Ammon's horn (tissue), 1 donor: ENCODE results near the gene SDR39U1.
A peak's percentile ranks its signal among the peaks of the same experiment; 100 is the strongest.
"Not testable (repeated sequence)": the region's sequence is repeated elsewhere in the genome, so short reads cannot be mapped to it uniquely, and the experiment has no call there.

Source experiments
- DNase-seq: peaks from one replicate; pipeline ENCODE4 v3.0.0-alpha.2; 2016; ENCODE audit warnings: low spot score

The SDR39U1 gene, protein sequence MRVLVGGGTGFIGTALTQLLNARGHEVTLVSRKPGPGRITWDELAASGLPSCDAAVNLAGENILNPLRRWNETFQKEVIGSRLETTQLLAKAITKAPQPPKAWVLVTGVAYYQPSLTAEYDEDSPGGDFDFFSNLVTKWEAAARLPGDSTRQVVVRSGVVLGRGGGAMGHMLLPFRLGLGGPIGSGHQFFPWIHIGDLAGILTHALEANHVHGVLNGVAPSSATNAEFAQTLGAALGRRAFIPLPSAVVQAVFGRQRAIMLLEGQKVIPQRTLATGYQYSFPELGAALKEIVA

DNA sequence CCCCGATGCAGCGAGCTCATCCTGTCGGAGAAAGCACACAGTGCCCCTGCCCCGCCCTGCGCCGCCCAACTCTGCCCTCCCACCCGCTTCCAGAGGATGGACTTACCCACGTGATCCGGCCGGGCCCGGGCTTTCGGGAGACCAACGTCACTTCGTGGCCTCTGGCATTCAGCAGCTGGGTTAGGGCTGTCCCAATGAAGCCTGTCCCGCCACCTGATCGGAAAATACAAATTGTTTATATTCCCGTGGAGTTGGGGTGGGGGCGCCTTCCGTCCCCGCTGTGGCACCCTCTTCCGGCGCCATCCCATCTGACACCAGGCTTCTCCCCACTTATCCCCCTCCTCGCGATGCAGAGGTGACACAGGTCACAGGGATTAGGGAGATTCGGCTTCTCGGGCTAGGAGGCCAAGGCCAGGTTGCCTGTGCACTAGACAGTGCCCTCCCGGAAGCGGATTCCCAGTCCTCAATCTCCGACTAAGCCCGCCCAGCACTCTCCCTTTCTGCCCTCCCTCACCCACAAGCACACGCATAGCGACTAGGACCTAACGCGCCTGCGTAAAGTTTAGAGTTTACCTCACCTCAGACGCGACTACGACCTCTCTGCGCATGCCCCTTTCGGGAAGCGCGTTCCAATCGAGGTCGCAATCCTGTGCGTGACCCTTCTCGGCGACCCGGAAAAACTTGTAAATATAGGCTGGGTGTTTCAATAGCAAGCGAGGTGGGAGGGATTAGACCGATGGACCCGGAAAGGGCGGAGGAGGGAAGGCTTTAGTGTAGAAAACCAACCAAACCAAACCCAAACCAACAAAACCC is at the start of gene SDR39U1:
Gene SDR39U1, minus strand, starts transcription at position 537 of the 813 bp plus-strand sequence. Its CDS starts 7 bp downstream, at position 530.
- DNase-seq = peak; percentile 99

DNA sequence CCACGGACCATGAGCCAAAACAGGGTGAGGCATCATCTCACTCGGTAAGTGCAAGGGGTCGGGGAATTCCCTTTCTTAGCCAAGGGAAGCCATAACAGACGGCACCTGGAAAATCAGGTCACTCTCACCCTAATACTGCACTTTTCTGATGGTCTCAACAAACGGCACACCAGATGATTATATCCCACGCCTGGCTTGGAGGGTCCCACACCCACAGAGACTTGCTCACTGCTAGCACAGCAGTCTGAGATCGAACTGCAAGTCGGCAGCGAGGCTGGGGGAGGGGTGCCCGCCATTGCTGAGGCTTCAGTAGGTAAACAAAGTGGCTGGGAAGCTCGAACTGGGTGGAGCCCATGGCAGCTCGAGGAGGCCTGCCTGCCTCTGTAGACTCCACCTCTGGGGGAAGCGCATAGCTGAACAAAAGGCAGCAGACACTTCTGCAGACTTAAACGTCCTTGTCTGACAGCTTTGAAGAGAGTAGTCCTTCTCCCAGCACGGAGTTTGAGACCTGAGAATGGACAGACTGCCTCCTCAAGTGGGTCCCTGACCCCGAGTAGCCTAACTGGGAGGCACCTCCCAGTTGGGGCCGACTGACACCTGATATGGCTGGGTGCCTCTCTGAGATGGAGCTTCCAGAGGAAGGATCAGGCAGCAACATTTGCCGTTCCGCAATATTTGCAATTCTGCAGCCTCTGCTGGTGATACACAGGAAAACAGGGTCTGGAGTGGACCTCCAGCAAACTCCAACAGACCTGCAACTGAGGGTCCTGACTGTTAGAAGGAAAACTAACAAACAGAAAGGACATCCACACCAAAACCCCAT is 49.2 kb upstream of the SDR39U1 start:
- DNase-seq = not testable (repeated sequence)

DNA sequence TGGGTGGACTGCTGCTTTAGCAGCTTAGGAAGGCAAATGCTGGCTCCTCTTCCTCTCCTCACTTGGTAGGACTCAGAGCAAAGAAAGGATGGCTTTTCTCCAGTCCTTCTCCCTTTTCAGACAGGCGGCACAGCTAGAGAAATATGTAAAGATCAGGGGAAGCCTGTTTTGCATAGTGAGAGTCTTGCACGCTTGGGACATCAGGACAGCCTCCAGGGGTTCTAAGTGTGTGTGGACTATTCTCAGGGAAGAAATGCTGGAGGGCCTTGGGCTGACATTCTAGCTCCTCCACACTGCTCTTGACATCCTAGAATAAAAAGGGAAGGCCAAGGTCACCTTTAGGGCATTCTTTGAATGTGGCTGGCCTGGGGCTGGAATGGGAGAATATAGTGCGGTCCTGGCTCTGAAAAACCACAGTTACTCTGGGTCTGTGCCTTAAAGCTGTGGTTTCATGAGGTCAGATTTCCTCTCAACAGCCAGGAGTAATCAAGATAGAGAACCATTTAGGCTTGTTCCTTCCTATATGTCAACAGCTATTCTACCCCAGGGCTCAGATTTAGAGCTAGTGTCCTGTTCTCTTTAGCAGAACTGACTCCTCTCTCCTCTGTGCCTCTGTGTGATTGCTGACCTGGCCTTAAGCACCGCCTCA is 41.2 kb upstream of the SDR39U1 start:
- DNase-seq = no peak

DNA sequence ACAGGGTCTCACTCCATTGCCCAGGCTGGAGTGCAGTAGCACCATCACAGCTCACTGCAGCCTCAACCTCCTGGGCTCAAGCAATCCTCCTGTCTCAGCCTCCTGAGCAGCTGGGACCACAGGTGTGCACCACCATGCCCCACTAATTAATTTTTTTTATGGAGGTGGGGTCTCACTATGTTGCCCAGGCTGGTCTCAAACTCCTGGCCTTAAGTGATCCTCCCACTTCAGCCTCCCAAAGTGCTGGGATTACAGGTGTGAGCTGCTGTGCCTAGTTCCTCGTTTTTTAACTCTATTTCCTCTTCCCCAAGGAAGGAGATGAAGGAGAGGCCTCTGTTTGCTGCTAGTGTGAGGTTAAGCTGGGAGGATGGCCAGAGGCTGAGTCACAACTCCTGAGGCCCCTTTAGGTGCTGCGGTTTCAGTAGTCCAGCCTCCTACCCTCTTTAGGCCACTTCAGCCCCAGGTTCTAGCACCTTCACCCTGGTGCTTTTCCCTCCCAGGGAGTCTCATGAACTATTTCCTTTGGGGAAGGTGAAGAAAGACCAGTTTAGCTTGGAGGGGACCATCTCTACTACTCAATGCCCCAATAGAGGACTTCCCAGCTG is 40.2 kb upstream of the SDR39U1 start:
- not testable (repeated sequence) for DNase-seq

DNA sequence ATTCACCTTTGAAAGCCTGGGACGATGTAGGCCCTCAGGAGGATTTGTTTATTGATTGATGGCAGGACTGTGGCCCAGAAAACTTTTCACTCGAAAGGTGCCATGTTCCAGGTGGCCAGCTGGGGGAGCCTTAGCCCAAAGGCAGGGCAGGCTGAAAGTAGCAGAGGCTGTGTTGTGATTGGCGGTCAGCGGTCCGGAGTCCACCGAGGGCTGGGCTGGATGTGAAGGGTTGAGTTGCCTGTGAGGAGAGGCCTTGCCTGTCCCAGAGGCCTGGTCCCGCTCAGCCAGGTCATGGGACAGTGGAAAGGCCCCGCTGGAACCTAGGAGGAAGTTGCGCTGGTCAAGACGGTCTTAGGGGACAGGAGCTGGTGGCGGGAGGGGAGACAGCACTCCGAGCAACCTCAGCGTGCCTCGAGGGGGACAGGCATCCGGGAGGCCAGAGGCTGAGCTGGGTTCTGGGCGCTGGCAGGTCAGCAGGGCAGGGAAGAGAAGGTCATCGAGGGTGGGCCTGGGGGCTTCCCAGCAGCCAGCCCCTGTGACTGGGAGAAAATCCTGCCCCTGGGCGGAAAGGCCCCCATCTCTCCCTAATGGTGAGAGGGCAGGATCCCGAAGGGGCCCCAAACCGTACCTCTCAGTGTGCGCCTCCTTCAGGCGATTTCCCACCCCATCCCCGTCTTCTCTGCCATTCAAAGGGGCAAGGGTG is 39.2 kb upstream of the SDR39U1 start:
- peak; percentile 10 for DNase-seq

DNA sequence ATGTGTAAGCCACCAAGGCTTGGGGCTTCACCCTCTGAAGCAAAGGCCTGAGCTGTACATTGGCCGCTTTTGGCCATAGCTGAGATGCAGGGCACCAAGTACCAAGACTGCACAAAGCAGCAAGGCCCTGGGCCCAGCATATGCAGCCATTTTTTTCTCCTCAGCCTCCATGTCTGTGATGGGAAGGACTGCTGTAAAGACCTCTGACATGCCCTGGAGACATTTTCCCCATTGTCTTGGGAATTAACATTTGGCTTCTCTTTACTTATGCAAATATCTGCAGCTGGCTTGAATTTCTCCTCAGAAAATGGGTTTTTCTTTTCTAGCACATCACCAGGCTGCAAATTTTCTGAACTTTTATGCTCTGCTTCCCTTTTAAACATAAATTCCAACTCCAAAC is 37.4 kb upstream of the SDR39U1 start:
- DNase-seq = not testable (repeated sequence)

DNA sequence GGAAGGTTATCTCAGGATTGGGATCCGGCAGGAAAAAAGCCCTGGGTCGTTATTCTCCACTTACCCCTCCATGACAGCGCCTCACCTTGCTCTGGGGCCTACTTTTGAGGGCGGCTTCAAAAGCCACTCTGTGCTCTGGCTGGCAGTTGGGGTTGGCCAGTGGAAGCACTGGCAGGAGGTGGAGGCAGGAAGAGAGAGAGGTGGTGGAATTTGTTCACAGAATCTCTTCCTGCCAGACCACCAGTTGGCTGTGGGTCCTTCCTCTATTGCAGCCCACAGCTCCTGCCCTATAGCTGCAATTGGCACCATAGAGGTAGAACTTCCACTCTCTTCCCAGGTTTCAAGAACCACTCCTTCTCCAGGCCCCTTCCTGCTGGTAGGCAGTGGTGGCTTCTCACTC is 32.7 kb upstream of the SDR39U1 start:
- no peak for DNase-seq

DNA sequence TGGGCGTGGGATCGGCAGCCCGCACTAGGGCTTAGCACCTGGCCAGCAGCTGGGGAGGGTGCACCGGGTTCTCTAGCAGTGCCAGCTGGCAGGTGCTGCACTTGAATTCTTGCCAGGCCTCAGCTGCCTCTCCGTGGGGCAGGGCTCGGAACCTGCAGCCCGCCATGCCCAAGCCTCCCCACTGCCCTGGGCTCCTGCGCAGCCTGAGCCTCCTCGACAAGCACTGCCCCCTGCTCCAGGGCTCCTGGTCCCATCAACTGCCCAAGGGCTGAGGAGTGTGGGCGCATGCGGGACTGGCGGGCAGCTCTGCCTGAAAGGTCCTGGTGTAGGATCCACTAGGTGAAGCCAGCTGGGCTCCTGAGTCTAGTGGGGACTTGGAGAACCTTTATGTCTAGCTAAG is 30.6 kb upstream of the SDR39U1 start:
- no peak for DNase-seq

DNA sequence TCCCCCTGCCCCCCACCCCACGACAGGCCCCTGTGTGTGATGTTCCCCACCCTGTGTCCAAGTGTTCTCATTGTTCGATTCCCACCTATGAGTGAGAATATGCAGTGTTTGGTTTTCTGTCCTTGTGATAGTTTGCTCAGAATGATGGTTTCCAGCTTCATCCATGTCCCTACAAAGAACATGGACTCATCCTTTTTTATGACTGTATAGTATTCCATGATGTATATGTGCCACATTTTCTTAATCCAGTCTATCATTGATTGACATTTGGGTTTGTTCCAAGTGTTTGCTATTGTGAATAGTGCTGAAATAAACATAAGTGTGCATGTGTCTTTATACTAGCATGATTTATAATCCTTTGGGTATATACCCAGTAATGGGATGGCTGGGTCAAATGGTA is 27.9 kb upstream of the SDR39U1 start:
- not testable (repeated sequence) for DNase-seq

DNA sequence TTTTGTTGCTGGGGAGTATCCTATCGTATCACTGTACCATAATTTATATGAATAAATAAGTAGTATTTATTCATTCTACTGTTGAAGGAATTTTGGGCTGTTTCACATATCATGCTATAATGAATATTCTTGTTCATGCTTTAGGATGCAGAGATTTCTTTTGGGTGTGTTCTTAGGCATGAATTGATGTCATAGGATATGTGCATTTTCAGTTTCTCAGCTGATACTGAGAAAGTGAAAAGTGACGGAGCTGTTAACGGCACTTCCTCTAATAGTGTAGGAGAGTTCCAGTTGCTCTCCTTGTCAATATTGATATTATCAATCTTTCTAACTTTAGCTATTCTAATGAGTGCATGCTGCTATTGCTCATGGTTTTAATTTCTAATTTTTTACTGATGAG is 23.2 kb upstream of the SDR39U1 start:
- no peak for DNase-seq

DNA sequence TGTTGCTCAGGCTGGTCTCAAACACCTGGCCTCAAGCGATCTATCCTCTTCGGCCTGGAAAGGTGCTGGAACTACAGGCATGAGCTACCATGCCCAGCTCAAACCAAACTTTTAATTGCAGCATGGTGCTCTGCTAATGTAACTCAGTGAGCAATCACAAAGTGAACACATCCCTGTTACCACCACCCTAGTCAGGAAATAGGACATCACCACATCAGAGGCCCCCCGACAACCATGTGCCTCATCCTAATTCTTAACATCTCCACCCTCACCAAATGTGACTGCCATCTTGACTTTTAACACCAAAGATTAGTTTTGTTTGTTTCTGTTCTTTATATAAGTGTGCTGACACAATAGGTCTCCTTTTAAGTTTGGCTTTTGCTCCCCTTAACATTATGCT is 22.8 kb upstream of the SDR39U1 start:
- no peak for DNase-seq

DNA sequence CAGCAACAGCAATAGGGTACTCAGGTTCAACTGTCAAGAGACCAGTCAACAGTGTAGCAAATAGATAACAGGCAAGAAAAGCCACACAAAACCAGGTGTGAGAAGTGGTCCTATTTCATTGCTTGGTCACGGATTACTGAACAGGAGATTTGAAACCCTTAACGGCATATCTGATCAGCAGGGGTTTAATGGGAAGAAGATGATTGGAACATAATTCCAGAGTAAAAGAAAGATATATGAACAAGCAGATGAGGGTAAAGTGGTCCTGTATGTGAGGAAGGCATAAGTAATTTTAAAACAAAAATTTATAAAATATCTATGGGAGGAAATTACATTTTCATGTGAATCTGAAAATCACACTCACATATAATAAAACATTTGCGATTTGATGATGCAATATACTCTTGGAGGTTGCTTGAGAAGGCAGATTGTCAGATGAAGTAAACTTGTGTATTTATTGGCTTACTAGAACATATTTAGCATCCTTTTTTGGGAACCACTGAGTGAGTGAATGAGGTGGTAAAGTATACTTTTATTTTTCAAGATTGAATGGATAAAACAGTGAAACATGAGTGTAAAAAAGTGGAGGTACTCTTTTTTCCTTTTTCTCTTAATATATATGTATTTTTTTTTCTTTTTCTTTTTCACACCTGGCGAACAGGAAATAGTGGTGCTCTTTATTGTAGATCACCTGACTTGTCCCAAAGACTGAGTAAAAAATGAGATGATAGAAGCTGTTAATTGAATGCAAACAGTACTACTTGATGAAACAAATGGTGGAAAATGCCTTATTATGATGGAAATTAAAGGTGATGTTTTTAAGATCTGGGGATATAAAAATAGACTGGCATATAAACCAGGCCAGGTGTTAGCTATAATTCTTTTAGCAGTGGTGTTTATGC is 21.6 kb upstream of the SDR39U1 start:
- DNase-seq = no peak

DNA sequence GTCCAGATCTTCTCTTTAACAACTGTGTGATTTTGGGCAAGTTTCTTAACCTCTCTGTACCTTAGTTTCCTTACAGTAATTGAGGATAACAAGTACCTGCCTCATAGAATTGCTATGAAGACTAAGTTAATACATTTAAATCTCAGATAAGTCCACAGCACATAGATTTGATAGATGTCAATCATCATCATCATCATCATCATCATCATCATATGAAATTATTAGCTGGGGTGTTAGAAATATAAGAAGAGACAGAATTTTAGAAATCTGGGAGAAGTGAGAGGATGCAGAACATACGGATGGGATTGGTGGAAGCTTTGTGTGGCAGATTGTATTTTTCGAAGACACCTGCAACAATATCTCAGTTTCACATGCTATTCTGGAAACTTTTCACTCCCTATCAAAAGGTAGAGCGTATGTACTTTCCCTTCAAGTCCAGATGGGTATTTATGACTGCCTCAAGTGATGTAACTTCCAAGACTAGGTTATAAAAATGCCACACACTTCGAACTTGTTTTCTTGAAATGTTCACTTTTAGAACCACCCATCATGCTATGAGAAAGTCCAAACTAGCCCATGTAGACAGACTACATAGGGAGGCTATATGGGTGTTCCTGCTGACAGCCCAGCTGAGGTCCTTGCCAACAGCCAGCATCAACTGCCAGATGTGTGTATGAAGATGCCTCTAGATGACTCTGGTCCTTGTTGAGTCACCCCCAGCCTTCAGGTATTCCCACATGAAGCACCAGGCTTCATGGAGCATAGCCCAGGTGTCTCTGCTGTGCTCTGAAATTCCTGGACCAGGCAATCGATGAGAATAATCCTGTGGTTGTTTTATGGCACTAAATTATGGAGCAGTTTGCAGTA is 20.7 kb upstream of the SDR39U1 start:
- DNase-seq = no peak

DNA sequence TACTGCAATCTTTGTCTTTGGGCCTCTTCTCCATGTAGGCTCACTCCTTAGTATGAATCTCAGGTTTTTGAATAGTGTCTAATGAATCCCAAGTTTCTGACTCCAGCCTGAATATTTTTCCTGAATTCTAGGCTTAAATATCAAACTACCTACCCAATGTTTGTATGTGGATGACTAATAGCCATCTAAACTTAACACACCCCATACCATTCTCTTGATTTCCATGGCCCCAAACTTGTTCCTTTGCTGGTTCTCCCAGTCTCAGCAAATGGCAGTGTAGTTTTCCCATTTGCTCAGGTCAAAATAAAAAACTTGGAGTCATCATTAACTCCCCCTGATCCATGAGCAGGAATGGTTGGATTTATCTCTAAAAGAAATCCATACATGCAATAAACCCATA is 18.8 kb upstream of the SDR39U1 start:
- no peak for DNase-seq

DNA sequence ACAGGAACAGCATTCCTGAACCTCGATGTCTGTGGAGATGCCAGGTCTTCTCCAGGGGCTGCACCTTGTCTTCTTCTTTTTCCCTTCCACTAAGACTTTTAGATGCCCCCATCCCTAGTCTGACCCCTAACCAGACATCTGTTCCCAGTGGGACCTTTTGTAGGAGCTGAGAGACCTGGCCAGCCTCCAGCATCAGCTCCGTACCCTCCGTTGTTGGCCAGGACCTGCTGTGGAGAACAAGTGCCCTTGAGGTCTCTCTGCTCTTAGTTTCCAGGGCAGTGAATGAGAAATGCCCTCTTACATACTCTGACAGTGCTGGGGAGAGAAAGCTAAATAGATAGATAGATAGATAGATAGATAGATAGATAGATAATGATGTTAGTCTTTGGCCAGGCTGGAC is 16.8 kb upstream of the SDR39U1 start:
- DNase-seq = no peak

DNA sequence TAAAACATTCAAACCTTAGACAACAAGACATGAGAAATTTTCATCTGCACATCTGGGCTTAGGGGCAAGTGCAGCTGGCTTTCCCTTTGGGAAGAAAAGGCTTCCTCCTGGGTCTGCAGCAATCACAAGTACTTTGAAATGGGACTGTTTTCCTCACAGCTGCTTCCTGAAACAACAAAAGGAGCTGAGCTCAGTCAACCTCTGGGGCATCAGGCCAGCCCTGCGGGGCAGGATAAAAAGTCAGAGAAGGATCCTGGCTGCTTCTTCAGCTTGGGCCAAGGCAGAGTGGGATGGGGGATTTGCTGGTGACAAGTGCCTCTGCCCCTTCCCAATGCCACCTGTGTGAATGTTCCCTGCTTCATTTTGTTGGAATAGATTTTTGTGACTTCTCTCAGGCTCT is 16.2 kb upstream of the SDR39U1 start:
- DNase-seq = no peak

DNA sequence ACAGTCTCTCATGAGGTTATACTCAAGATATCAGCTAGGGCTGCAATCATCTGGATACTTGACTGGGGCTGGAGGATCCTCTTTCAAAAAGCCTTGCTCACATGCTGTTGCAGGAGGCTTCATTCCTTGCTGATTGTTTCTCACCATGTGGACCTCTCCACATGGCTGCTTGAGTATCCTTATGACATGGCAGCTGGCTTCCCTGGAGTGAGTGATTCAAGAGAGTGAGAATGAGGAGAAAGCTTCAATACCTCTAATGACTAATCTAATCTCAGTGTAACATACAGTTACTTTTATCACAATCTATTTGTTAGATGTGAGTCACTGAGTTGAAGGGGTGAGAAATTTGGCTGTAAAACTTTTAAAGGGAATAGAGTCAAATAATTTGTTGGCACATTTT is 14.4 kb upstream of the SDR39U1 start:
- DNase-seq = no peak

DNA sequence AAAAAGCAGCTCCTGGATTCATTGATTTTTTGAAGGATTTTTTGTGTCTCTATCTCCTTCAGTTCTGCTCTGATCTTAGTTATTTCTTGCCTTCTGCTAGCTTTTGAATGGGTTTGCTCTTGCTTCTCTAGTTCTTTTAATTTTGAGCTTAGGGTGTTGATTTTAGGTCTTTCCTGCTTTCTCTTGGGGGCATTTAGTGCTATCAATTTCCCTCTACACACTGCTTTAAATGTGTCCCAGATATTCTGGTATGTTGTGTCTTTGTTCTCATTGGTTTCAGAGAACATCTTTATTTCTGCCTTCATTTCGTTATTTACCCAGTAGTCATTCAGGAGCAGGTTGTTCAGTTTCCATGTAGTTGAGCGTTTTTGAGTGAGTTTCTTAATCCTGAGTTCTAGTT is 8.3 kb upstream of the SDR39U1 start:
- DNase-seq = not testable (repeated sequence)
